A673 (cell line): ENCODE measurements around the gene COL4A2.

Experiments
- CTCF ChIP-seq: fragments of 300-800, 200-600 bp; sonication (generic); conservative IDR thresholded peaks from 2 replicates; pipeline ENCODE4 v1.5.1; 2017; ENCODE audit warnings: low read depth, mild to moderate bottlenecking, antibody characterized with exemption, low read length, moderate library complexity, mixed read lengths
- EZH2 ChIP-seq: fragments of 200-600 bp; sonication (generic); IDR thresholded peaks from 2 replicates; pipeline ENCODE4 v1.6.1; 2017; ENCODE audit warnings: borderline replicate concordance, low read depth, mild to moderate bottlenecking, mixed read lengths, antibody characterized with exemption, low read length; ENCODE audit not compliant: poor library complexity, severe bottlenecking

DNA sequence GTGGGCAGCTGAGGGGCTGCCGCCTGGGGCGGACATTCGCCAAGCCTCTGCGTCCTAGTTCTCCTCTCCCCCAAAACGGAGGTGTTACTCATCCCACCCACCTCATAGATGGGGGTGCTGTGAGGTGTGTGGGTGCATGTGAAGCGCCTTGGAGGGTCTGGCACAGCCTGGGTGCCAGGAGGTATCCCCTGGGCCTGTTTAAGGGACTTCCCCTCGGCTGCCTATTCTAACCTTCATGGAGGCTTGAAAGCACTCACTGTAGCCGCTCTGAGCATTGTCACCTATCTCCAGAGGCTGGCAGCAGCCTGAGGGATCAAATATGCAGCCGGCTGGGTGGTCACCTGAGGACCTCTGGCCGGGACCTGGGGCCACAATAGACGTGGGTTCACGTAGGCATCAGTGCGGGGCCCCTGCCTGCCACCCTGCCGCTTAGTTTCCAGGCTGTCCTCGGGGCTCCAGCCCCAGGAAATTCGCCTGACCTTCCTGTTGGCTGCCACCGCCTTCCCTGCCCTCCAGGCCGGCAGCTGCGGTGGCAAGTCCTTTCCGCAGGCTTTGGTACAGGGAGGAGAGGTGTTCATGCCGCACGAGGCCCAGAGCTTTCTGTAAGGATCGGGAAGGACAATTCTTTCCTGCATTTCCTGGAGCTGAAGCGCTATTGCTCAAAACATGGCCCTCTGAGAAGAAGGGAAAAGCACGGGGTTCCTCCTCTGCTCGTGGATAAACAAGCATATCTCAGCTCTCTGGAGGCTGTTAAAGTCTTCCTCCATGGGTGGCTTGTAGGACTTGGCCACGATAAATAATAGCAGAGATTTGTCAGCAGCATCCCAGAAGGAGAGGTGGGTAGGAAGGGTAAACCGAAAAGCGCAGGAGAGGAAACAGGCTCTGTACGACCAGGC is 4.6 kb downstream of the COL4A2 start:
- no peak for TF ChIP-seq CTCF
- TF ChIP-seq EZH2: no peak
